ENCODE results near the gene CRISPLD2. TPM values are rescaled to one million over a fixed set of nuclear protein-coding genes. Genes with fewer than 3 reads are reported as not detected.
A peak's percentile ranks its signal among the peaks of the same experiment; 100 is the strongest.
"Not testable (repeated sequence)": the region's sequence is repeated elsewhere in the genome, so short reads cannot be mapped to it uniquely, and the experiment has no call there.

CRISPLD2 gene
- total RNA-seq, 1 donor = 40.2 TPM

DNA sequence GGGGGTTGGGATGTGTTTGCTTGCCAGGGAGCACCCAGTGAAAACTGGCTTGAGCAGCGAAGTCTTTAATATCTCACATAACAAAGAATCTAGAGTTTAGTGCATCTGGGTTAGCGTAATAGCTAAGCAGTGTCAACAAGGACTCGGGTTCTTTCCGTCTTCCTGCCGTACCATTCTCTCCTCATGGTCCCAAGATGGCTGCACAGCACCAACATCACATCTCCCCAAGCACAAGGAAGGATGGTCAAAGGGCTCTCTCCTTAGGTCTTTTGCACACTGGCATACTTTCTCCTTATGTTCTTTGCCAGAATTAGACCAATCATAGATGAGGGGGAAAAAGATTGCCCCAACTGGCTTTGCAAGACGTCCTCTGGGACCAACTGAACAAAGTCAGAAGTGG is 30.9 kb downstream of the CRISPLD2 start:
- Histone ChIP-seq H3K79me2 (ENCODE audit: insufficient read depth, low read length) (no peaks in the 10 kb centered on the region), H4K20me1 (ENCODE audit: insufficient read depth, low read length) (no peaks in the 10 kb centered on the region), H2AFZ (ENCODE audit: low read length) (no peak overlapping the region), H3K36me3 (ENCODE audit: insufficient read depth, low read length) (peaks cover 6% of the 10 kb centered on the region), H3K4me2 (ENCODE audit: insufficient read depth, low read length) (no peak overlapping the region), H3K27ac (ENCODE audit: low read depth, low read length) (peak overlapping the region; percentile 86), H3K4me1 (ENCODE audit: insufficient read depth, low read length) (peaks cover 34% of the 10 kb centered on the region), H3K9me3 (ENCODE audit: low read depth, low read length) (no peaks in the 10 kb centered on the region), H3K4me3 (ENCODE audit: insufficient read depth, low read length) (no peak overlapping the region), H3K27me3 (ENCODE audit: insufficient read depth, low read length) (no peaks in the 10 kb centered on the region)
- no peak for DNase-seq (ENCODE audit: insufficient read length, low spot score, missing footprints)
- TF ChIP-seq CTCF (IDR thresholded peaks at IDR 0.05; ENCODE audit: extremely low read depth, low read depth, low read length) = no peak

GRCh38 chr16:84851192-84852127 is 31.7 kb downstream of the CRISPLD2 start:
- H3K4me1 ChIP-seq (ENCODE audit: insufficient read depth, low read length) = peaks cover 34% of the 10 kb centered on the region
- H3K4me2 ChIP-seq (ENCODE audit: insufficient read depth, low read length) = peak overlapping the region; percentile 41
- peak overlapping the region; percentile 86 for H3K27ac ChIP-seq (ENCODE audit: low read depth, low read length)

GRCh38 chr16:84853534-84853933 is 33.7 kb downstream of the CRISPLD2 start:
- H4K20me1 ChIP-seq (ENCODE audit: insufficient read depth, low read length) = no peaks in the 10 kb centered on the region
- no peak overlapping the region for H3K4me2 ChIP-seq (ENCODE audit: insufficient read depth, low read length)
- no peaks in the 10 kb centered on the region for H3K79me2 ChIP-seq (ENCODE audit: insufficient read depth, low read length)
- H3K9me3 ChIP-seq (ENCODE audit: low read depth, low read length) = no peaks in the 10 kb centered on the region
- no peaks in the 10 kb centered on the region for H3K27me3 ChIP-seq (ENCODE audit: insufficient read depth, low read length)
- no peak for DNase-seq (ENCODE audit: insufficient read length, low spot score, missing footprints)
- no peak overlapping the region for H3K27ac ChIP-seq (ENCODE audit: low read depth, low read length)
- no peak overlapping the region for H2AFZ ChIP-seq (ENCODE audit: low read length)
- no peak for TF ChIP-seq CTCF (IDR thresholded peaks at IDR 0.05; ENCODE audit: extremely low read depth, low read depth, low read length)
- H3K4me3 ChIP-seq (ENCODE audit: insufficient read depth, low read length) = no peak overlapping the region
- H3K36me3 ChIP-seq (ENCODE audit: insufficient read depth, low read length) = peaks cover 3% of the 10 kb centered on the region
- peaks cover 26% of the 10 kb centered on the region for H3K4me1 ChIP-seq (ENCODE audit: insufficient read depth, low read length)

More at GRCh38 chr16:84851192-84852127, 31.7 kb downstream of the CRISPLD2 start:
- DNase-seq (ENCODE audit: insufficient read length, low spot score, missing footprints) = peak; percentile 98
- TF ChIP-seq CTCF (IDR thresholded peaks at IDR 0.05; ENCODE audit: extremely low read depth, low read depth, low read length) = no peak
- Histone ChIP-seq H4K20me1 (ENCODE audit: insufficient read depth, low read length) (no peaks in the 10 kb centered on the region), H3K4me3 (ENCODE audit: insufficient read depth, low read length) (no peak overlapping the region), H3K79me2 (ENCODE audit: insufficient read depth, low read length) (no peaks in the 10 kb centered on the region), H3K36me3 (ENCODE audit: insufficient read depth, low read length) (peaks cover 4% of the 10 kb centered on the region), H3K27me3 (ENCODE audit: insufficient read depth, low read length) (no peaks in the 10 kb centered on the region), H3K9me3 (ENCODE audit: low read depth, low read length) (no peaks in the 10 kb centered on the region), H2AFZ (ENCODE audit: low read length) (no peak overlapping the region)

DNA sequence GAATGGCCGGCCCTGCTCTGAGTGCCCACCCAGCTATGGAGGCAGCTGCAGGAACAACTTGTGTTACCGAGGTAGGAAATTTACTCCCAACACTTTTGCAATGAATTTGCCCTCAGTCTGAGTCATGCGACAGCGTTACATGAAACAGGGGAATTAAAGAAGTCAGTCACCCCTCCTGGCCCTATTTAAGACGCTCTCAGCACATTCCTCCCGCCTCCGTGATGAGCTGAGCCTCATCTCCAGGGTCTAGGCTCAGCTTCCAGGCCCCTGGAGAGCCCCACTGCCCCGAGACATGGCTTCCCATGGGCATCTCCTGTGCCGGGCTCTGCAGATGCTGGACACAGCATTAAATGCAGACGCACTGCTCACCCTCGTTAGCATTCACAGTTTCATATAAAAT is 35.0 kb downstream of the CRISPLD2 start:
- Histone ChIP-seq H3K4me3 (ENCODE audit: insufficient read depth, low read length) (no peak overlapping the region), H3K9me3 (ENCODE audit: low read depth, low read length) (peaks cover 4% of the 10 kb centered on the region), H4K20me1 (ENCODE audit: insufficient read depth, low read length) (no peaks in the 10 kb centered on the region), H3K36me3 (ENCODE audit: insufficient read depth, low read length) (peaks cover 4% of the 10 kb centered on the region), H2AFZ (ENCODE audit: low read length) (no peak overlapping the region), H3K4me2 (ENCODE audit: insufficient read depth, low read length) (peak overlapping the region; percentile 10), H3K27me3 (ENCODE audit: insufficient read depth, low read length) (no peaks in the 10 kb centered on the region), H3K4me1 (ENCODE audit: insufficient read depth, low read length) (peaks cover 26% of the 10 kb centered on the region), H3K27ac (ENCODE audit: low read depth, low read length) (peak overlapping the region; percentile 3), H3K79me2 (ENCODE audit: insufficient read depth, low read length) (no peaks in the 10 kb centered on the region)
- TF ChIP-seq CTCF (IDR thresholded peaks at IDR 0.05; ENCODE audit: extremely low read depth, low read depth, low read length) = no peak
- peak; percentile 82 for DNase-seq (ENCODE audit: insufficient read length, low spot score, missing footprints)

- DNase-seq (ENCODE audit: insufficient read length, low spot score, missing footprints); H3K4me3 ChIP-seq (ENCODE audit: insufficient read depth, low read length); H4K20me1 ChIP-seq (ENCODE audit: insufficient read depth, low read length); H3K27me3 ChIP-seq (ENCODE audit: insufficient read depth, low read length); H3K4me2 ChIP-seq (ENCODE audit: insufficient read depth, low read length); H3K9me3 ChIP-seq (ENCODE audit: low read depth, low read length); H2AFZ ChIP-seq (ENCODE audit: low read length); H3K79me2 ChIP-seq (ENCODE audit: insufficient read depth, low read length); H3K36me3 ChIP-seq (ENCODE audit: insufficient read depth, low read length): not testable (repeated sequence)
- Histone ChIP-seq H3K27ac (ENCODE audit: low read depth, low read length) (peak overlapping the region; percentile 3), H3K4me1 (ENCODE audit: insufficient read depth, low read length) (peaks cover 26% of the 10 kb centered on the region)
Measured at GRCh38 chr16:84855435-84856202, 35.8 kb downstream of the CRISPLD2 start.
